ENCODE measurements around the gene PKMYT1. TPM values are rescaled to one million over a fixed set of nuclear protein-coding genes. Genes with fewer than 3 reads are reported as not detected.

The PKMYT1 gene
- total and polyA plus RNA-seq, 9 of the 15 experiments (the other 6 are each of a cell fraction or from before 2014, with no cell fraction given), result 8.7 to 201 (median 37.8) TPM

- no peak for TF ChIP-seq PREB (CRISPR knock-in tag; IDR thresholded peaks at IDR 0.05)
- peak; percentile 92 for TF ChIP-seq SP1 (CRISPR knock-in tag; IDR thresholded peaks at IDR 0.05)
- peak; percentile 73 for TF ChIP-seq REST (IDR thresholded peaks at IDR 0.05; ENCODE audit: borderline replicate concordance)
- TF ChIP-seq REST (CRISPR knock-in tag; IDR thresholded peaks at IDR 0.05; ENCODE audit: low read depth), result no peak; the same call in 1 of the 2 replicates
- TF ChIP-seq SMC3 (conservative IDR thresholded peaks at IDR 0.05; ENCODE audit: insufficient read depth, low read depth, low read length), result peak; percentile 66
- TF ChIP-seq BHLHE40 (IDR thresholded peaks at IDR 0.05; ENCODE audit: low read length), result peak; percentile 79
- no peak for TF ChIP-seq ZNF277 (CRISPR knock-in tag; IDR thresholded peaks at IDR 0.05; ENCODE audit: borderline replicate concordance)
- peak; percentile 30; the same call in 1 of the 2 replicates for TF ChIP-seq ZFX (CRISPR knock-in tag; IDR thresholded peaks at IDR 0.05)
- TF ChIP-seq TEAD1 (CRISPR knock-in tag; IDR thresholded peaks at IDR 0.05), result no peak
- TF ChIP-seq MAFG (tag; conservative IDR thresholded peaks at IDR 0.05), result no peak
- TF ChIP-seq ZBTB7A (IDR thresholded peaks at IDR 0.05; ENCODE audit: borderline replicate concordance, control insufficient read depth, low read depth, low read length), result peak; percentile 43; the same call in 1 of the 2 replicates
- peak; percentile 34; the same call in 1 of the 2 replicates for TF ChIP-seq HCFC1 (IDR thresholded peaks at IDR 0.05; ENCODE audit: low read depth, low read length)
- TF ChIP-seq DDX20 (tag; IDR thresholded peaks at IDR 0.05; ENCODE audit: low read depth), result no peak
- TF ChIP-seq PKNOX1 (IDR thresholded peaks at IDR 0.05), result peak; percentile 44; the same call in 1 of the 2 replicates
- TF ChIP-seq ZC3H11A (IDR thresholded peaks at IDR 0.05; ENCODE audit: low read depth, low read length), result no peak
- peak; percentile 21; the same call in 1 of the 2 replicates for TF ChIP-seq CBFA2T3 (IDR thresholded peaks at IDR 0.05)
- no peak for TF ChIP-seq ZNF785 (CRISPR knock-in tag; IDR thresholded peaks at IDR 0.05)
These were observed 47.9 kb upstream of the PKMYT1 start (continued) for GRCh38 chr16:3027983-3028715.
